HepG2 (cell line): Measurements from ENCODE around the gene RANBP3. TPM values are rescaled to one million over a fixed set of nuclear protein-coding genes. Genes with fewer than 3 reads are reported as not detected.

ENCODE experiments used
- ASH2L ChIP-seq: fragments of 300-600, 200-600 bp; sonication (generic); IDR thresholded peaks from 2 replicates; pipeline ENCODE4 v1.7.0; 2017; ENCODE audit warnings: low read depth, mild to moderate bottlenecking, moderate library complexity, mixed read lengths, low read length; ENCODE audit not compliant: insufficient read length
- FIP1L1 ChIP-seq: fragments of 200-400 bp; formaldehyde crosslinking; IDR thresholded peaks from 2 replicates; pipeline ENCODE4 v1.6.1; 2018; ENCODE audit warnings: low read depth, mild to moderate bottlenecking, low read length, moderate library complexity, borderline replicate concordance; ENCODE audit not compliant: insufficient read depth
- HNRNPUL1 ChIP-seq: fragments of 200-400 bp; formaldehyde crosslinking; IDR thresholded peaks from 2 replicates; pipeline ENCODE4 v1.6.1; 2017; ENCODE audit warnings: low read depth, mild to moderate bottlenecking, low read length, moderate library complexity
- JDP2 ChIP-seq: sonication (generic); formaldehyde crosslinking; IDR thresholded peaks from 2 replicates; pipeline ENCODE4 v1.8.1; 2022; ENCODE audit warnings: missing genetic modification reagents, borderline replicate concordance
- KDM5B ChIP-seq: sonication (generic); formaldehyde crosslinking; IDR thresholded peaks from 2 replicates; pipeline ENCODE4 v1.4.0; 2020; ENCODE audit warnings: missing genetic modification reagents, mild to moderate bottlenecking, borderline replicate concordance
- MAFF ChIP-seq: IDR thresholded peaks from 2 replicates; pipeline ENCODE4 v1.6.1; 2011; ENCODE audit warnings: low read depth, low read length, improper control_type of control experiment
- NR2C2 ChIP-seq: sonication (generic); formaldehyde crosslinking; IDR thresholded peaks from 2 replicates; pipeline ENCODE4 v1.4.0; 2020; ENCODE audit warnings: missing genetic modification reagents, mild to moderate bottlenecking, moderate library complexity, borderline replicate concordance
- STAG1 ChIP-seq: sonication (generic); formaldehyde crosslinking; IDR thresholded peaks from 2 replicates; pipeline ENCODE4 v1.4.0; 2020; ENCODE audit warnings: missing genetic modification reagents
- ZNF256 ChIP-seq: sonication (generic); formaldehyde crosslinking; conservative IDR thresholded peaks from 2 replicates; pipeline ENCODE4 v1.4.0; 2020; ENCODE audit warnings: missing genetic modification reagents
- ZNF367 ChIP-seq: sonication (generic); formaldehyde crosslinking; IDR thresholded peaks from 2 replicates; pipeline ENCODE4 v1.4.0; 2020; ENCODE audit warnings: missing genetic modification reagents, borderline replicate concordance
- ZSCAN25 ChIP-seq: sonication (generic); formaldehyde crosslinking; IDR thresholded peaks from 2 replicates; pipeline ENCODE4 v1.8.0; 2022; ENCODE audit warnings: mild to moderate bottlenecking, missing genetic modification reagents
- polyA plus RNA-seq, 8 experiments: library from polyadenylated mRNA; depleted of rRNA in 3 of 8; stranded (reverse) in 7 of 8; unstranded in 1 of 8; fragments of >200 nt; fragmentation: Illumina TruSeq in 4 of 8; extraction: Trizol in 4 of 8; gene quantifications; 2 replicates each; pipeline versions ENCODE4 v1.2.1 to v1.2.3, GENCODE V29; 2011 to 2016; ENCODE audit warnings: low read depth in 4 of 8, missing spikeins in 1 of 8, mixed read lengths in 1 of 8; ENCODE audit not compliant: insufficient read depth in 1 of 8
- total RNA-seq, 5 experiments: library from RNA; depleted of rRNA; stranded (reverse); fragments of >200 nt; fragmentation: Illumina TruSeq; extraction: Trizol; gene quantifications; 2 replicates each; pipeline ENCODE4 v1.2.3, GENCODE V29; 2016; ENCODE audit warnings: low read depth in 1 of 5
- TF ChIP-seq, protein P1 (sequence below): sonication (generic); formaldehyde crosslinking; IDR thresholded peaks from 2 replicates; pipeline ENCODE4 v1.4.0; 2020; ENCODE audit warnings: low read depth, missing genetic modification reagents
- TF ChIP-seq, protein P2 (sequence below): sonication (generic); formaldehyde crosslinking; IDR thresholded peaks from 2 replicates; pipeline ENCODE4 v1.4.0; 2020; ENCODE audit warnings: mild to moderate bottlenecking, missing genetic modification reagents
- TF ChIP-seq, protein P3 (sequence below): IDR thresholded peaks from 2 replicates; pipeline ENCODE4 v1.6.1; 2016; ENCODE audit warnings: mild to moderate bottlenecking

The RANBP3 gene
- total and polyA plus RNA-seq, 2 of the 13 experiments (the other 11 are each of a cell fraction or from before 2014, with no cell fraction given), result 39.5 to 149 TPM

DNA sequence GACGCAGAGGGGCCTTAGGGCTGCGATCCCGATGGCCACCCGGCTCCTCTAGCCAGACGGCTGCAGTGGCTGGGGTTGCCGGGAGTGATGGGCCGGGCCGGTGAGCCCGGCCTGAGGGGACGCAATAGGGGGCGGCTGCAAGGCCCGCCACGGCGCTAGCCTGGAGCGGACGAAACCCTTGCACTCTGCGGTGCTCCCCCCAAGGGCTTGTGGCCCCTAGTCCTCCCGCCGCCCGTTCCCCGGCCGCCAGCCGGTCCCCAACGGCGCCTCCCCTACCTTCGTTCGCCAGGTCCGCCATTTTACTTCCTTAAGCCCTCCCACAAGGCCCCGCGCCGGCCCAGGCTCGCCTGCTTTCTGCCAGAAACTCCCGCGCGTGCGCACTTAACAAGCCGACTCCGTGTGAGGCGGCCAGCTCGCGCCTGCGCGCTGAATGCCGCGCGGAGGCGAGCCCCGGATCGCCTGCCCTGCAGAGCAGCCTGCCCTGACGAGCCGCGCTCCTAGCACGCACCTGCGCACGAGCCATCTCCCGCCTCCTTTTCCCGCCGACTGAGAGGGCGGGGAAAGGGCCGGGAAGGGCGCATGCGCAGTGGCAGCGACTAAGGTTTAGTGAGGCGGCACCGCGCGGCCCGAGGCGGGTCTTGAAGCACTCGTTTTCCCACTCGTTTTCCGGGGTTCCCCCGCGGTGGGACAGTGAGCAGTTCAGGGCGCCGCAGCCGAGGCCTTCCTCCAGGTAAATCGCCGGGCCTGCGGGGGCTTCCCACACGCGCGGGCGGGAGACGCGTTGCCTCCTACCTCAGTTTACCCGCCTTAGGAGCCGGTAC lies at the start of gene RANBP3 (continued):
- TF ChIP-seq, protein P1, sequence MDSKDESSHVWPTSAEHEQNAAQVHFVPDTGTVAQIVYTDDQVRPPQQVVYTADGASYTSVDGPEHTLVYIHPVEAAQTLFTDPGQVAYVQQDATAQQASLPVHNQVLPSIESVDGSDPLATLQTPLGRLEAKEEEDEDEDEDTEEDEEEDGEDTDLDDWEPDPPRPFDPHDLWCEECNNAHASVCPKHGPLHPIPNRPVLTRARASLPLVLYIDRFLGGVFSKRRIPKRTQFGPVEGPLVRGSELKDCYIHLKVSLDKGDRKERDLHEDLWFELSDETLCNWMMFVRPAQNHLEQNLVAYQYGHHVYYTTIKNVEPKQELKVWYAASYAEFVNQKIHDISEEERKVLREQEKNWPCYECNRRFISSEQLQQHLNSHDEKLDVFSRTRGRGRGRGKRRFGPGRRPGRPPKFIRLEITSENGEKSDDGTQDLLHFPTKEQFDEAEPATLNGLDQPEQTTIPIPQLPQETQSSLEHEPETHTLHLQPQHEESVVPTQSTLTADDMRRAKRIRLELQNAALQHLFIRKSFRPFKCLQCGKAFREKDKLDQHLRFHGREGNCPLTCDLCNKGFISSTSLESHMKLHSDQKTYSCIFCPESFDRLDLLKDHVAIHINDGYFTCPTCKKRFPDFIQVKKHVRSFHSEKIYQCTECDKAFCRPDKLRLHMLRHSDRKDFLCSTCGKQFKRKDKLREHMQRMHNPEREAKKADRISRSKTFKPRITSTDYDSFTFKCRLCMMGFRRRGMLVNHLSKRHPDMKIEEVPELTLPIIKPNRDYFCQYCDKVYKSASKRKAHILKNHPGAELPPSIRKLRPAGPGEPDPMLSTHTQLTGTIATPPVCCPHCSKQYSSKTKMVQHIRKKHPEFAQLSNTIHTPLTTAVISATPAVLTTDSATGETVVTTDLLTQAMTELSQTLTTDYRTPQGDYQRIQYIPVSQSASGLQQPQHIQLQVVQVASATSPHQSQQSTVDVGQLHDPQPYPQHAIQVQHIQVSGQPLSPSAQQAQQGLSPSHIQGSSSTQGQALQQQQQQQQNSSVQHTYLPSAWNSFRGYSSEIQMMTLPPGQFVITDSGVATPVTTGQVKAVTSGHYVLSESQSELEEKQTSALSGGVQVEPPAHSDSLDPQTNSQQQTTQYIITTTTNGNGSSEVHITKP (CRISPR knock-in tag), result peak; percentile 74
- TF ChIP-seq STAG1, result peak; percentile 43
- peak; percentile 63 for TF ChIP-seq ASH2L
- peak; percentile 71 for TF ChIP-seq NR2C2 (CRISPR knock-in tag)
- peak; percentile 100 for TF ChIP-seq ZNF256
- TF ChIP-seq ZNF367 (CRISPR knock-in tag), result peak; percentile 99
- TF ChIP-seq MAFF, result no peak
- TF ChIP-seq, protein P2, sequence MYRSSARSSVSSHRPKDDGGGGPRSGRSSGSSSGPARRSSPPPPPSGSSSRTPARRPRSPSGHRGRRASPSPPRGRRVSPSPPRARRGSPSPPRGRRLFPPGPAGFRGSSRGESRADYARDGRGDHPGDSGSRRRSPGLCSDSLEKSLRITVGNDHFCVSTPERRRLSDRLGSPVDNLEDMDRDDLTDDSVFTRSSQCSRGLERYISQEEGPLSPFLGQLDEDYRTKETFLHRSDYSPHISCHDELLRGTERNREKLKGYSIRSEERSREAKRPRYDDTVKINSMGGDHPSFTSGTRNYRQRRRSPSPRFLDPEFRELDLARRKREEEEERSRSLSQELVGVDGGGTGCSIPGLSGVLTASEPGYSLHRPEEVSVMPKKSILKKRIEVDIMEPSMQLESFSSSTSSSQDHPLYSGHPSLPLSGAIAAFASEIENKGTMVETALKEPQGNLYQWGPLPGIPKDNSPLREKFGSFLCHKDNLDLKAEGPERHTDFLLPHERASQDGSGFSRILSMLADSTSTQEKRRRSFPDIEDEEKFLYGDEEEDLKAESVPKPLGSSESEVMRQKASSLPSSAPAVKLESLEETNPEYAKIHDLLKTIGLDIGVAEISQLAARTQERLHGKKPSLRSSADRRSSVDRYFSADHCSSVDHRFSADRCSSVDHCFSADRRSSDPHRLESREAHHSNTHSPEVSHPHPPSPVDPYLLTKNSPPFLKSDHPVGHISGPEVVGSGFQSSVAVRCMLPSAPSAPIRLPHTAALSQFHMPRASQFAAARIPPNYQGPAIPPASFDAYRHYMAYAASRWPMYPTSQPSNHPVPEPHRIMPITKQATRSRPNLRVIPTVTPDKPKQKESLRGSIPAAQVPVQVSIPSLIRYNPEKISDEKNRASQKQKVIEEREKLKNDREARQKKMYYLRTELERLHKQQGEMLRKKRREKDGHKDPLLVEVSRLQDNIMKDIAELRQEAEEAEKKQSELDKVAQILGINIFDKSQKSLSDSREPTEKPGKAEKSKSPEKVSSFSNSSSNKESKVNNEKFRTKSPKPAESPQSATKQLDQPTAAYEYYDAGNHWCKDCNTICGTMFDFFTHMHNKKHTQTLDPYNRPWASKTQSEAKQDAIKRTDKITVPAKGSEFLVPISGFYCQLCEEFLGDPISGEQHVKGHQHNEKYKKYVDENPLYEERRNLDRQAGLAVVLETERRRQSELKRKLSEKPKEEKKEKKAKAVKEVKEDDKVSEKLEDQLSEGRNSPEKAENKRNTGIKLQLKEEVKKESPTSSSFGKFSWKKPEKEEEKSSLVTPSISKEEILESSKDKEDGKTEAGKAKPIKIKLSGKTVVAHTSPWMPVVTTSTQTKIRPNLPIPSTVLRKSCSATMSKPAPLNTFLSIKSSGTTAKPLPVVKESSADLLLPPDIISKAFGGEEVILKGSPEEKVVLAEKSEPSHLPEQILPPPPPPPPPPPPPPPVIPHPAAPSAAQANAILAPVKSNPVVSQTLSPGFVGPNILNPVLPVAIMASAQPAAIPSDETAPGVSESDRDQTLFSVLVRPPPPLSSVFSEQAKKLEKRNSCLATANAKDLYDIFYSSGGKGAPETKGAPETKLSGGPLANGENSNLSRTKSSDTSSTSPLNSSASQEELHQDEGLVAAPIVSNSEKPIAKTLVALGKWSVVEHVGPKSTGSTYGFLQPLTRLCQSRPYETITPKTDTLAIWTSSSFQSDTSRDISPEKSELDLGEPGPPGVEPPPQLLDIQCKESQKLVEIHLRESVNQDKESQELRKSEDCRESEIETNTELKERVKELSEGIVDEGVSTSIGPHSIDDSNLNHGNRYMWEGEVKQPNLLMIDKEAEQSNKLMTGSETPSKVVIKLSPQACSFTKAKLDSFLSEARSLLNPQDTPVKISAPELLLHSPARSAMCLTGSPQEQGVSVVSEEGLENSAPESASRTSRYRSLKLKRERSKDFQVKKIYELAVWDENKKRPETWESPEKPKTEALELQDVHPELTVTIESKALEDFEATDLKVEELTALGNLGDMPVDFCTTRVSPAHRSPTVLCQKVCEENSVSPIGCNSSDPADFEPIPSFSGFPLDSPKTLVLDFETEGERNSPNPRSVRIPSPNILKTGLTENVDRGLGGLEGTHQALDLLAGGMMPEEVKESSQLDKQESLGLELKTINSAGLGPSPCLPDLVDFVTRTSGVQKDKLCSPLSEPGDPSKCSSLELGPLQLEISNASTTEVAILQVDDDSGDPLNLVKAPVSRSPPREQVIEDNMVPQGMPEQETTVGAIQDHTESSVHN, result peak; percentile 100
- TF ChIP-seq FIP1L1, result peak; percentile 92; the same call in 1 of the 2 replicates
- peak; percentile 99 for TF ChIP-seq JDP2 (CRISPR knock-in tag)
- TF ChIP-seq, protein P3, sequence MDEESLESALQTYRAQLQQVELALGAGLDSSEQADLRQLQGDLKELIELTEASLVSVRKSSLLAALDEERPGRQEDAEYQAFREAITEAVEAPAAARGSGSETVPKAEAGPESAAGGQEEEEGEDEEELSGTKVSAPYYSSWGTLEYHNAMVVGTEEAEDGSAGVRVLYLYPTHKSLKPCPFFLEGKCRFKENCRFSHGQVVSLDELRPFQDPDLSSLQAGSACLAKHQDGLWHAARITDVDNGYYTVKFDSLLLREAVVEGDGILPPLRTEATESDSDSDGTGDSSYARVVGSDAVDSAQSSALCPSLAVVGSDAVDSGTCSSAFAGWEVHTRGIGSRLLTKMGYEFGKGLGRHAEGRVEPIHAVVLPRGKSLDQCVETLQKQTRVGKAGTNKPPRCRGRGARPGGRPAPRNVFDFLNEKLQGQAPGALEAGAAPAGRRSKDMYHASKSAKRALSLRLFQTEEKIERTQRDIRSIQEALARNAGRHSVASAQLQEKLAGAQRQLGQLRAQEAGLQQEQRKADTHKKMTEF (CRISPR knock-in tag), result peak; percentile 99
- peak; percentile 100 for TF ChIP-seq KDM5B (CRISPR knock-in tag)
- TF ChIP-seq ZSCAN25, result peak; percentile 97
- peak; percentile 18; the same call in 1 of the 2 replicates for TF ChIP-seq HNRNPUL1
